ENCODE data around the gene SIAH3.

The SIAH3 gene

DNA sequence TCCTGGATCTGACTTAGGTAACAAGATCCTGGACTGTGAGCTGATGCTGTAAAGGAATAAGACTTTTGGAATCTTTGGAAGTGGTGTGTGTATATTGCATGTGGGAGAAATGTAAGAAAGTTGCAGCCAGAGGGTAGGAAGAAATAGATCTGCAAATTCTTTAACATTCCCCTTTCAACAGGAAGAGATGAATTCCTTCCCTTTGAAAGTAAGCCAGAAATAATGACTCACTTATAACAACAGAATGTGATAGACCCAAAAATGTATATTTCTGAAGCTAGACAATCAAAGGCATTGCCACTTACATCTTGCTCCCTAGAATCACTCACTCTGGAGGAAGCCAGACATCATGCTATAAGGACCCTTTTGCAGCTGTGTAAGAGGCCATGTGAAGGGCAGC is 9.8 kb upstream of the SIAH3 start:
- DNase-seq, result no peak

DNA sequence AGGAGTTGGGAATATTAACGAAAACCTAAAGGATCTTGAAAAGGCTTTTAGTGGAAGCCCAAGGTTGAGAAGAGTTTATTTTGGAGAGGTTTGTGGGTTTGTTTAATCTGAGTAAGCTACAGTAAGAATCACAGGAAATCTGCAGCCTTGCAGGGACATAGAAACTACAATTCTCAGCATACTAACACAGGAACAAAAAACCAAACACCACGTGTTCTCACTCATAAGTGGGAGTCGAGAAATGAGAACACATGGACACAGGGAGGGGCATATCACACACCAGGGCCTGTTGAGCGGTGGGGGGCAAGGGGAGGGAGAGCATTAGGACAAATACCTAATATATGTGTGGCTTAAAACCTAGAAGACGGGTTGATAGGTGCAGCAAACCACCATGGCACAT is 8.7 kb upstream of the SIAH3 start:
- DNase-seq, result no peak

DNA sequence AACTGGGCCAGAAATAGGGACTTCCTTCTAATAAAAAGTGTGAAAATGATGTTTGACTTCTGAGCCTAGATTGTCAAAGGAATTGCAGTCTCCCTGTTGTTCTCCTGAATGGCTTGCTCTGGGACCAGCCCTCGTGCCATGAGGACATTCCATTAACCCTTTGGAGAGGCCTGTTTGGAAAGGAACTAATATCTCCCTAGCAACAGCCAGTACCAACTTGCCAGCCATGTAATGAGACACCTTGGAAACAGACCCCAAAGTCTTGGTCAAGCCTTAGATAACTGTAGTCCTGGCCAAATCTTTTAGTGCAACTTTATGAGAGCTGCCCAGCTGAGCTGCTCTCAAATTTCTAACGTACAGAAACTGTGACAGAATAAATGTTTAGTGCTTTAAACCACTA is 8.2 kb upstream of the SIAH3 start:
- no peak for DNase-seq

DNA sequence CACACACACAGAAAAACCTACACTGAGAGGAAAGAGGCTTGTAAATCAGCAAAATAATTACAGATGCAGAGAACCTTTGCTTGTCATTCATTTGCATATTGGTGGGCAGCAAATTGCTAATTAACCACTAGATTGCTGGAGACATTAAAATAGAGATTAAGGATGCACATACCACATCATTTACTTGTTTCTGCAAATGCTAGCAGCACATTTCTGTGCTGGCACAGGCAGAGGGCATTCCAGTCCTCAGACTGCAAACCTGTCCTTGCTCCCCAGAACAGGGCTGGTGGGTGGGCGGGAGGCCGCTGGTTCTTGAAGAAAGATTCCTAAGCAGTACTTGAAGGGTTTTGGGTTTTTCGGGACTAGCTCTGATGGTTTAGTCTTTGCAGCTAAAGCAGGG is 941 bp upstream of the SIAH3 start:
- no peak for DNase-seq

DNA sequence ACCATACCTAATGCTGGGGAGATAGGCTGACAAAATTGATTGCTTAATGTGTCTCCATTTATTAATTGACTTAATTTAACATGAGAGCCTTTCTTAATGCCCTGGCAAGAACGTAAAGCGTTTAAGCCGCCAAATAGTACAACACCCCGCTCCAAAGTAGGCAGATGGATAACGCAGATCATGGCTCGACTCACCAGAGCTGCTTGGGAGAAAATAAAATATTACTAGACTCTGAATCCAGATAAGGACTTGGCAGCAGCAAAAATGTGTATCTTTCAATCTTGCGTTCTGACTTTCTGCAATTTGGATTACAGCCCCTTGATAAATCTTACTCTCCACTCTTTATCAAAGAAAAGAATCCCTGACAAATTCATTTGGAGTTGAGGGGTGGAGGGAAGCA is 403 bp upstream of the SIAH3 start:
- DNase-seq, result no peak

DNA sequence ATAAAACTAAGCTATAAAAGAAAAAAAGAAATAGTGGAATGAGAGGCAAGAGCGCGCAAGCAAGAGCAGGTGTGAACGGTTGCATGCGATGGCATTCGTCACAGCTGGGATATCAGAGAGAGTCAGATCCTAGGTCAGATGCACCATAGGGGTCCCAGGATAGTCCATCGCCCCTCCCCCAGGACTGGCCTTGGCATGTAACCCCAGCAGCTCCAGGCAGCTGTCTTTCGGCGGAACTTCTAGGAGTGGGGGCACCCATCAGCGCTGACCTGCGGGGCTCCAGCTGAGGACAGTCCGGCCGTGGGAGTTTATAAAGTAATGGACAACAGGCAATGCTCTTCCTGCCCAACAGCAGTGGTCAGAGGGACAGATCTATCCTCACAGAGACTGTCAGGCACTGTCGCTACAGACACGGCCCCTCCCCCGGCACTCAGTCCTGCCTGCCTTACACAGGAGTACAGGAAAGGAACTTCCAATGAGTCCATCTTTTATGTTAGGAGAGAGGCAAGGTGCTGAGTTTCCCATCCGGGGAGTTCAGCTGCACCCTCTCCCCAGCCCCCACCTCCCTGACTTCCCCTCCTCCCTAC is 1.4 kb downstream of the SIAH3 start:
- DNase-seq, result peak; percentile 46

DNA sequence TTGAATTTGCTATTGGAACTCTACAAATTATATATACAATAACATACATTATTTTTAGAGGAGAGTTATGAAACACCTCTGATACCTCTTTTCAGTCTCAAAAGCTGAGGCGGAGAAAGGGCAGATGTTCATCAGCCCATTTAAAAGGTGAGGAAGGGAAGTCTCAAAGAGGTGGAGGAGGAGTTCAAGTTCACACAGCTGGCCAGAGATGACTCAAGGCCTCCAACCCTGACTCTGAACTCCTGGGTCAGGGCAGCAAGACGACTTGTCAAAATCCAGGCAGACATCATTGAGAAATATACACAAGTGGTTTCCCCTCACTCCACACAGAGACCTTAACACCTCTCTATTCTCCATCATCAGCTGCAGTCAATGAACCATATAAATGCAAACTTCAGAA is 2.1 kb downstream of the SIAH3 start:
- no peak for DNase-seq

DNA sequence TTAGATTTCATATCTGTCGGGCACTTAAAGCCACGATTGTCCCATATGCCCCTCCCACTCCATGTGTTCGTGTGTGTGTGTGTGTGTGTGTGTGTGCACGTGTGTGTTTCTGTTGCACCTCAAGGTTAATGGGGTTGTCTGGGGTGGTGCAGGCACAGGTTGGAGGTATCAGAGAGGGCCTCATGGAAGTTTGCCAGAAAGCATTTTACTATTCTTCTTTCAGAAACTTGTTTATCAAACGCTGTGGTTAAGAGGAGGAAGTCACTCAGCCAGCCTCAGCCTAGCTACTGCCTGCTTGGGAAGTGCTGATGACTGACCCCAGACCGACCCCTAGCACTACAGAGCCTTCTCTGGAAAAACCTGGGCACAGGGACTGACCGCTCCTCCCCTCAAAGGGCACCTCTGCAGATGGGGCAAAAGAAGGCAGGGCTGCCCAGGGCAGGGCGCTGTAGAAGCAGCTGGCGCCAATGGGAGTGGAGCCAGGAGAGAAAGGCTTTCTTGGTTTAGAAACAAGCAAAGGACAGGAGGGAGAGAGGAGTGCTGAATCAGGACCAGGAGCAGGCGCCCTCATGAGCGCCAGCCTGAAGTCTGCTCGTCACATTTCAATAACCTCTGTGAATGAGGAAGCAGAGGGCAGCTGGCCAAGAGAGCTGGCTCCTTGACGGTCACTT is 3.9 kb downstream of the SIAH3 start:
- DNase-seq, result no peak

DNA sequence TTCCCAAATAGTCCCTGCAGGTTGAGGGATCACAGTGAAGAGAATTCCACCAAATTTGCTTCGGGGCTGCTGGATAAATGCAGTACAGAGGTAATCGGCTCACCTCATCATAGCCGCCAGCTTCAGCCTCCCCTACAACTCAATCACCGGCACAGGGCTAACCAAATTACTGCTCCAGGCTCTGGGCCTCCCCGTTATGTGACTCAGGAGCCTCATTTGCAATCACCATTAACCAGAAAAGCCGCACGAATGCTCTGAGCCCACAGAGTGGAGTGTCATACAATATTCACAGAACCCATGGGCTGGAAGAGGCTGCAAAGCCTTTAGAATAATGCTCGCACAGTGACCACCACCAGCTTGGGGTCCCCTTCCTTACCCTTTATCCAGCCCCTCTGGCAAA is 4.9 kb downstream of the SIAH3 start:
- no peak for DNase-seq

DNA sequence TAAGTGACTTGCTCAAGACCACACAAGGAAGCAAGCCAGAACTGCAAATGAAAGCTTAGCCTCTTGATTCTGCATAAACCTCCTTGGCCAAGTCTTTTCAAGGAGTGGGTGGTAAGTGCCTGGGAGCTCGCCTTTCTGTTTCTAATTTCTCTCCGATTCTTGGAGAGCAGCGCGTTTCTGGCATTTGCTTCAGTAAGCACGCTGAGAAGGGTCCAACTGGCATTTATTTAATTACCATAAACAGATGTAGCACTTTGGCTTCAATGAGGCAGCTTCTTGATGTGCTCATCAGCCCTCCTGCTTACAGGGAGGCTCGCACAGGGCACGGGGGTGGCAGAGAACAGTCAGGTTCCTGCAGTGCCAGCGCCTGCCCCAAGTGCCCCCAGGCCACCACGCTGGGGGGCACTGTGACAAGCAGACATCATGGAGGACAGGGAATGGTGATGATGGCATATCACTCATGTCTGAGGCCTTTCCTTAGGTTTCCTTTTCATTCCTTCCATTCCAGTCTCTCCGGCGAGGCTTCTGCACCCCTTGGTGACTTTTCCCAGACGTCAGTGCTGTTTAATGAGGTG is 13.3 kb downstream of the SIAH3 start:
- DNase-seq, result no peak

DNA sequence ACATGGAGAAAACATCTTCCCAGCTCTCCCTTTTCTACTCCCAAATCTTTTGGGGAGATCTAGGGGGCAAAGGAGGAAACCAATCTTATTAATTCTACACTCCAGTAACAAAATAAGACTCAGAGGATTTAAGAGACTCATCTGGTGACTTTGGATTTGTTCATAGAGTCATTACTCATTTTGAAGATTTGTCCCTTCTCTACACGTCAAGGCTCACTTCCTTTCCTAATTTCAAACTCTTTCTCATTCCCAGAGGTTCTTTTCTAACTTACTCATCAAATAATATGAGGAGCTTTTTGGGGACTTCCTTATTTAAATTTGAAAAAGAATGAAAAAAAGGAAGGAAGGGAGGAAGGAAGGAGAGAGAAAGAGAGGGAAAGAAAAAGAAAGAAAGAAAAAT is 14.4 kb downstream of the SIAH3 start:
- DNase-seq, result no peak

DNA sequence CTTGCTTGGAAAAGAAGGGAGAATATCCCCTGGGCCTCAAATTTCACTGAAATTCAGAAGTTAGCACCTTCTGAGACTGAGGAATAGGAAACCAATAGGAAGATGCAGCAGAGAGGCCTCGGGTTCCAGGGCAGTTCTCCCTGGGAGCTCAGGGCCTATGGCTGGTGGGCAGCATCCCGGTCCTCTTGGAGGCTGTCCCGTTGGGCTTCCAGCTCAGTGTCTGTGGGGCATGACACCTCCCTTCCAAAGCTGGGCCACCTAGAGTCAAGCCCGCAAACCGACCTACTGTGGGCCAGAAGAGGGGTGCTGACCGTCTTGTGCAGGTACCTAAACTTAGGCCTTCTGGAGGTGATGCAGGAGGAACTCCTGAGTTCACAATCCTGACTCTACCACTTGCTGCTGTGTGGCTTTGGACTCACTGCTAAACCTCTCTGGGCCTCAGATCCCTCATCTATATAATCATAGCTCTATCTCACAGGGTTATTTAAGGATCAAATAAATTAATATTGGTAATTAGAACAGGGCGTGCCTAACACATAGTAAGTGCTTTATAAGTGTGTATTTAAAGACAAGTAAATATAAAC is 17.1 kb downstream of the SIAH3 start:
- DNase-seq, result no peak

DNA sequence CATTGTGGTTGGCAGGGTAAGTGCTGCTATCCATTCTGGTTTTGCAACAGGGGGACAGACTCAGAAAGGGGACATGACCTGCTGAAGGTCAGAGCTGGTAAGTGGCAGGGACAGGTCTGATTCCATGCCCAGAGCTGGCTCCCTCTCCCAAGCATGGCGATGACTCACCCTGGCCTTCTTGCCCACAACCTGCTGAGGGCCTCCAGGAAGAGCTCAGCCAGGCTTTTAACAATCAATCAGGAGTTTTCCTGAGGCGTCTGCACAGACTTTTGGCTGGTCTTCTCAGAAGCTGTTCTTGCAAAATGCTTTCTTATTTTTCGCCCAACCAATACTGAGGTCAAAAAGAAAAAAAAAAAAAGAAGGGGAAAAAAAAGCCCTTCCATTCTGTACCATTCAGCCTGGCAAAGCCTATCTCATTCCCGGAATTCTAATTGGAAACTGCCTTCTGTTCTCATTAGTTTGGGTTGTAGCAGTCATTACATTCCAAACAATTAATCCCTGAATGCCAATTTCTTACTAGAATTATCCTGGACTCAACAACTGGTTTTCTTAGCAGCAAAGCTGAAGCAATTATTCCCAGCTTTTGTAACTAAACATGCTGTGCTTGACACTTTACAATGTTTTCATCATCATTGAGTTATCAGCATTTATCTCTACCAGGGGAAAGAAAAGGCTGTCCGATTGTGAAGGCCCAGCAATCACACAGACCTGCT is 17.7 kb downstream of the SIAH3 start:
- DNase-seq, result peak; percentile 76

DNA sequence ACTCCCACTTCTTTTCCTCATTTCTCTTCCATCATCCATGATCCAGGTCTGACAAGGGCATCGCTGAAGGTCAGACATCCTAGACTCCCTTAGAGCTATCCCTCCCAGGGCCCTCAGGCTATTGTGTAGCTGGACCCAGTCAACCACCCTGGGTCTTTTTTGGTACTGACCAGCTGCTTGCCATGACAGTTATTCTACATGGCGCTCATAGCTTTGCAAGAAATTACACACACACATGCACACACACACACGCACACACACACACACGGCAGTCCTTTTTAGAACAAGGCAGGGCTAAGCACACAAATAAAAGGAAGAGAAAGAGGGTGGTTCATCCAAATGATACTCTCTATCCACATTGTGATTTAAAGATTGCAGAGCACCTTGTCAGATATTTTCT is 18.3 kb downstream of the SIAH3 start:
- peak; percentile 45 for DNase-seq

DNA sequence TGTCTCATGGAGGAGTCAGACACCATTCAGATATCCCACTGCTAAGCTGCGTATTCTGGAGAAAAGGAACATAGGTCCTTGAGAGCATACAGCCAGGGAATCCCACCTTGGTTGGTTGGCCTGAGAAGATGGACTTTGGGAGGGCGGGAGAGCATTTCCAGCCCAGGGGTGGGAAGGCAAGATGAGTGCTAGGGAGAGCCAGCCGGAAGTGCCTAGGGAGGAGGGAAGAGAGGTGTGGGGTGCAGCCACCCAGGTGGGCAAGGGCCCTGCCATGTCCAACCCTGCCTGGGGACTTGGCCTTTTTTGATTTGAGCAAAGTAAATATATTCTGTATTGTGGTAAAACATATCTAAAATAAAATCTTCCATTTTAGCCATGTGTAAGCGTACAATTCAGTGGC is 19.7 kb downstream of the SIAH3 start:
- no peak for DNase-seq

DNA sequence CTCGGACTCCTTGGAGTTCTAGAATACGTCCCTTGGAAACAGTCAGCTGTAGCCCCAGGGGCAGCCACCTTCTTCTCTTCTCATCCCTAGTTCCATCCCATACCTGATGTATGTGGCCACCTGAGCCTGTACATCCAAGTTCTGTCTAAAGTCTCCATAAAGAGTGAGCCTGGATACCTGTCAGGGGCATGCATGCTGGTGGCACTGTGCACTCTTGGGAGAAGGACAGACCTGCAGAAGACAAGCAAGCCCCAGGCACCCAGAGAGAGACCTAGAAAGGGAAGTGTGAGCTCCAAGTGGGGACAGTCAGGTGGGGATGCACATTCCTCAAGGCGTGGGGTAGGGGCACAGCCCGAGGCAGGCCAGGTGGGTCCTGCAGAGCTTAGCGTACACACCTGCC is 21.4 kb downstream of the SIAH3 start:
- DNase-seq, result no peak

DNA sequence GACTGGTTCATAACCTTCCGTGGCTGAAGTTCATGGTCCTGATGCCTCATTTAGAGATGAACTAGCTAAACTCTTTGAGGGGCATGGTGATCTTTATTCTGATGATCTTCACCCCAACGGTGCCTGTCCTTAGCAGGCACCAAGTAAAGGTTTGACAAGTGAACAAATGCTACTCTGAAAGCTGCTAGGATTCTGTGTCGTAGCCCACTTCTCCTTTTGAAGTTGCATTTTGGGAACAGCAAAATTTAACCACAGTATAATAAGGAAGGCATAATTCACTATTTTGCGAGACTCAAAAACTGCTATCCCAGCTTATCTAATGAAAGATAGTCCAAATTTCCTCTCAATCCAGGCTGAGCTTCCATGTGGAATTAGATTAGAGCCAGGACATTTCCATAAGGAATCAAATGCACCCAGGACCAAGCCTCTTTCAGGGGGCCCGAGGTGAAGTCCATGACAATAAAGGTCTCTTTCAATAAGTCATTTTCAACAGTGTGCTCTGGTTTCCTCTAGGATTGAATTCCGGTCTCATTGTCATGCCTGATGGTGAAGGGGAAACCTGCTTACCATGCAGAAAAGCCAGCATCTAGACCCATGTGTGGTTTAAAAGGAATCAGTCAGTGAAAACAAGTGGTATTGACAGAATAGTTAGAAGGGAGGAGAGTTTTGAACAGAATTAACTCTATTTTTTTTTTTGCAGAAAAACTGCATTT is 23.1 kb downstream of the SIAH3 start:
- DNase-seq, result no peak

DNA sequence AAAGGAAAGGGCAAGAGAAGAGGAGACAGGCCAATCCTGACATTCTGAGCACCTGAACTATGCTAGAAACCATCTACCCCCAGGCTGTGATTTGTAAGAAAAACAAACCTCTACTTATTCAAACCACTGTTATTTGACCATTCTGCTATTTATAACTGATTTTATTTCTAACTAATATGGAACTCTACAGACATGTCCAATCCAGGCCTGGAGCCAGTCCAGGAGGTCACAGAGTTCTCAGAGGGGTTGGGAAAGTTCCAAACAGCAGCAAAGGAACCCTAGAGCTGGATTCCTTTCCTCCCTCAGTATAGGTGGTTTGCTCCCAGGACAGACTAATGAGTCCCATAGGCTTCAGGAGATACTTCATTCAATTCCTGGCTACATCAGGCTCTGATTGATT is 24.2 kb downstream of the SIAH3 start:
- DNase-seq, result no peak

DNA sequence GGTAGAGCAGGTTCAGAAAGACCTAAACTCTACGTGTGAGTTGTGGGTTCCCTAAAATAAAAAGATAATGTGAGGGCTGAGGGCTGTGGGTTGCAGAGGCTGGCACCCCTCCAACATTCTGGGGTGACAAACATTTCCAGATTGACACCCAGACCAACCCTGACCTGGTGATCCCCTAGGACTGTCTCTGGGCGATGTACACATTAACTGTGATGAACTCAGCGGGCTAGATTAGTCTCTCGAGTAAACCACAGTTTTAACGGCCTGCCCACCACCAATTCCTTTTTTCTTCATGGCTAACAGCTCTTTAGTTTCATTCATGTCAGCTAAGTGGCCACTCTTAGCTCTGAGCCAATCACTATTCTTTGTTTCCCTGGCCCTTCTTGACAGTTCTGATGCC is 24.8 kb downstream of the SIAH3 start:
- DNase-seq, result no peak

DNA sequence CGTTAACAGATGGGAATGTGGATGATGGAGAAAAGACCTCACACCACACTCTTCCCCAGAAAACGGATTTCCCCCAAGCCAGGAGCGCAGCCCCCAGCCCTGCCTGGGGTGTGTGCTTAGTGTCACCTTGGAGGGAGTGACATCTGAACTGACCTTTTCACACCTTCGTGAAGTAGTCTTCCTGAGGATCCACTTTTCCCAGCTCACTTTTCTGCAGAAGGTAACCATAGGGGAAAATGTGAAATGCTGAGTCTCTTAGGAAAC is 26.2 kb downstream of the SIAH3 start:
- DNase-seq, result no peak

DNA sequence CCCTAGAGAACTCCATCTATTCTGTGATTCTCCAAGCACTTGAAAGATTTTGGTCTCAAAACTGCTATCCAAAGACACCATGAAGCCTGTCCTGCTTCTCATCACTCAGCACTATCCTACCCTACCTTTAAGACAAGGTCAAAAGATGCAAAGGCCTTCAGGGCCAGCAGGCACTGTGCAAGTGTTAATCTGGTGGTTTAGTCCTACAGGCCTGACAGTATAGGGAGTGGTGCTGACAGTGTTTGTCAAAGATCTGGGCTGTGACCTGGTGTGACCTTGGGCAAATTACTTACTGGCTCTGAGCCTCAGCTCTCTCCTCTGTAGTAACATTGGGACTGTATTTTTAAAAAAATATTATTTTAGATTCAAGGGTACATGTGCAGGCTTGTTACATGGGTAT is 28.0 kb downstream of the SIAH3 start:
- DNase-seq, result no peak

DNA sequence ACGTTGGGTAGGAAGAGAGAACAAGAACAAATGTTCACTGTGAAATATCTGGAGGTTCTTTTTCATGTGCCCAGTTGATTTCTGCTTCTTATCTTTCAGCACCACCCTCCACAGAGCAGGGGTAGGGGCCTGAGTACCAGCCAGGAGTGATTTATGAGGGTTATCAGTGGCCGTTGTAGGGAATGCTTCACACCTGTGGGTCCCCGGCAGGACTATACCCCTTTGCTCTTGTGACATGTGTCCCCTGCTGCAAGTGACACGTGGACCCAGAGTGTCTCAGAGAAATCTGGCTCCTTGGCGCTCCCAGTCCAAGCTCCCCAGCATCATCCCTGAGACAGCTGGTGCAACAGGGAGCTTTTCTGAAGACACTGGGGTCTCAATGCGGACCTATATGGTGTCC is 29.7 kb downstream of the SIAH3 start:
- no peak for DNase-seq

DNA sequence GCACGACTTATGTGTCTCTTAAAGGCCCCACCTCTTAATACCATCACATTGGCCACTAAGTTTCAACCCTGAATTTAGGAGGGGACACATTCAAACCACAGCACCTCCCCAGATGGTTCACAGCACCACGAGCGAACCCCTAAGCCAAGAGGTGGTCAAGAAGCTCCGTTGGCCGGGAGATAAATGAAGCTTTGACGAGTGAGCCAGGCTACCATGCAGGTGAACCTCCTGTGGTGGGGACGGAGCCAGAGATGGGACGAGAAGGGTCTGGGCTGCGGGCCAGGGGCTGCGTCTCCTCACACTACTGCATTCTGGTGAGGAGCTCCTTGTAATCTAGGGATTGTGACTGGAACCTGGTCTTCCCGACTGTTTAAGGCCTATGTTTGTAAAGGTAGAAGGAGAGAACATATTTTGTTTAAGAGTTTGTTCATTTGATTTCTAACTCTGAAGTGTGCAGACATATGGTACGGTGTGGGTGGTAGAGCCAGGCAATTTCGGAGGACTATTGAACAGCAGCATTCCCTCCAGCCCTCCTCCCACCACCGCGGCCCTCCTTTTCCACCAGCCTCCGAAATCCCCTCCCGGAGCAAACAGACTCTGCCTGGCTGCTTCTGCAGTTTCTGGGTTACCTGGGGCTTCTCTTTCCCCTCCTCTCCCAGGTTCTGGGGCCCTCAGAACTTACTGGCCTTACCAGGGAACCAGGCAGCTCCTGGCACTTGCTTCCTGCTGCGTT is 31.3 kb downstream of the SIAH3 start:
- no peak for DNase-seq
